SK-N-SH (cell line): Measurements from ENCODE around the gene MASP1.

Experiments used
- CTCF ChIP-seq: fragments of 200-600 bp; sonication (generic); IDR thresholded peaks from 2 replicates; pipeline ENCODE4 v1.6.1; 2017; ENCODE audit warnings: antibody characterized with exemption, mild to moderate bottlenecking, moderate library complexity
- ELF1 ChIP-seq: IDR thresholded peaks from 2 replicates; pipeline ENCODE4 v1.4.0; 2012
- EZH2phosphoT487 ChIP-seq: fragments of 200-600 bp; sonication (generic); IDR thresholded peaks from 2 replicates; pipeline ENCODE4 v1.6.1; 2017; ENCODE audit warnings: low read depth, mixed run types, mild to moderate bottlenecking, antibody characterized with exemption, moderate library complexity, borderline replicate concordance
- POLR2AphosphoS5 ChIP-seq: IDR thresholded peaks from 2 replicates; pipeline ENCODE4 v1.6.1; 2012; ENCODE audit warnings: low read depth, low read length
- RFX5 ChIP-seq: IDR thresholded peaks from 2 replicates; pipeline ENCODE4 v1.6.1; 2012; ENCODE audit warnings: mild to moderate bottlenecking, improper control_type of control experiment, low read length
- SIN3A ChIP-seq: IDR thresholded peaks from 2 replicates; pipeline ENCODE4 v1.6.1; 2012; ENCODE audit warnings: low read depth, mild to moderate bottlenecking, low read length, moderate library complexity, borderline replicate concordance
- SMC3 ChIP-seq: IDR thresholded peaks from 2 replicates; pipeline ENCODE4 v1.6.1; 2012; ENCODE audit warnings: low read depth, low read length, improper control_type of control experiment
- TAF1 ChIP-seq: IDR thresholded peaks from 2 replicates; pipeline ENCODE4 v1.6.1; 2012; ENCODE audit warnings: low read depth, mild to moderate bottlenecking, low read length, moderate library complexity, borderline replicate concordance

GRCh38 chr3:187323091-187323490 lies 31.6 kb upstream of the MASP1 start:
- TF ChIP-seq SIN3A: no peak
- TF ChIP-seq RFX5: no peak
- TF ChIP-seq SMC3: no peak
- TF ChIP-seq EZH2phosphoT487: no peak
- TF ChIP-seq ELF1: no peak
- TF ChIP-seq CTCF: no peak
- TF ChIP-seq TAF1: no peak
- no peak for TF ChIP-seq POLR2AphosphoS5
